GM20431 (cell line): ENCODE results near the gene STRIP1.
"Not testable (repeated sequence)": the region's sequence is repeated elsewhere in the genome, so short reads cannot be mapped to it uniquely, and the experiment has no call there.

Source experiments
- in situ Hi-C: fragments of 300-500 bp; cut with MseI, MboI; formaldehyde crosslinking; loops from one replicate; pipeline ENCODE4 v1.15.0; 2020; ENCODE audit warnings: low sequenced_read_pairs; ENCODE audit not compliant: unreplicated experiment

STRIP1 gene

DNA sequence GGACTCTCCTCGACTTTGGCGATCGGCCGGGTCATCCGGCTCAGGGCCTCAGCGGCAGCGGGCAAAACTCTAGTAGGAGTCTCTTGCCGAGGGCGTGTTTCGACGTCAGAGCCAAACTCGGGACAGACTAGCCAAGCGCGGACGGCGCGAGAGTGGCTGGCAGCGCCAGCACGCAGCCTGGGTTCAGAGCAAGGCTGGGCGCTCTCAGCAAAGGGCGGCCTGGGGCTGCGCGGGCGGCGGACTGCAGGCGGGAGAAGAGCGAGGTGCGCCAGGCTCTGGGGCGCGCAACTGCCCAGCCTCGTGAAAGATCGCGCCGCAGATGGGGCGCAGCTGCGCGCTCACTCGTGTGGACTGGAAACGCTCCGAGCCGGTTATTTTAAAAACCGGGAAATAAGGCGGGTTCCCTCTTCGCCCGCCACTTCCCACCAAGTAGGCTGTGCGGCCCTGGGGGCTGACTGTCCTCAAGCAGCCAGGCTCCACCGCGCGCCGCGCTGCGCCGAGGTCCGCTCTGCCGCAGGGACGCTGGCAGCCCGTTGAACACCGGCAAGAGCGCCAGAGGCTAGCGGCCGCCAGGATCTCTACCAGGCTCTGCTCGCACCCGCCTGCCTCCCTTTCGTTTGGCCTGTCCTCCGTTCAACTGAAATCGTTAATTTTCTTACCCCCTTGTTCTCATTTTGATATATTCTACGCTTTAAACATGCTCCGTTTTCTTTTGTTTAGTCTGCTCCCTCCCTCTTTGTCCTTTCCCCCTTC, 33.6 kb downstream of the STRIP1 start:
- in situ Hi-C loops: no loop called here

DNA sequence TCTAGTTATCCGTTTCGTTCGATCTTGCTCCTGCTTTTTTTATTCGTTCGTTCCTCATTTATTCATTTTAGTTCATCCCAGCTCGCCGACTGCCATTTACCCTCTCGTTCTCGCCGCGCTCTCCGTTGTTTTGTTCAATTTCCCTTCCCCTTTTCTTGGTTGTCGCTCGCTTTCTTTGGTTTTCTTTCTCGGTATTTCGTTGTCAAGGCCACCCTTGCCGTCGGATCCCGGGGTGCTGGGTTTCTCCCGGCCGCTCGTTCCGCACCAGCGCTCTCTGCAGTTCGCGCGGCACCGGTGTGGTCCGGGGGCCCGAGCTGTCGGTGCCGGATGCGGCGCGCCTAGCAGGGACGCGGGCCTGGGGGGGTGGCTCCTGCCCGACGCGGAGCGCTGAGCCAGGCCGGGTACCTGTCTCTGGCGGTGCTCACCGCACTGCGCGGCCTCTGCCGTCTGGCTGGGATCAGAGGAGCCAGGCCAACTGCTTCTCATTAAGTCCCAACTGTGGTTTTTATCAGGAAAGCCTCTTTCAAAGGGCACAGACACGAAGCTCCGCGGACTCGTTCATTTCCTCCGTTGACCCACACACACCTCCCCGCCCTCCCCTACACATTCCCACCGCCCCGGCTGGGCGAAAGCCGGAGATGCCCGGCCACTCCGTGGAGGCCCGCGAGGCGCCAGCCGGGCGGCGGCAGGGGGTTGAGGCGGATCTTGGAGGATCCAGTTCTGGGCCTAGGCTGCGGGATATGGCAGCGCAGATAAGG, 34.4 kb downstream of the STRIP1 start:
- in situ Hi-C loops: no loop called here

DNA sequence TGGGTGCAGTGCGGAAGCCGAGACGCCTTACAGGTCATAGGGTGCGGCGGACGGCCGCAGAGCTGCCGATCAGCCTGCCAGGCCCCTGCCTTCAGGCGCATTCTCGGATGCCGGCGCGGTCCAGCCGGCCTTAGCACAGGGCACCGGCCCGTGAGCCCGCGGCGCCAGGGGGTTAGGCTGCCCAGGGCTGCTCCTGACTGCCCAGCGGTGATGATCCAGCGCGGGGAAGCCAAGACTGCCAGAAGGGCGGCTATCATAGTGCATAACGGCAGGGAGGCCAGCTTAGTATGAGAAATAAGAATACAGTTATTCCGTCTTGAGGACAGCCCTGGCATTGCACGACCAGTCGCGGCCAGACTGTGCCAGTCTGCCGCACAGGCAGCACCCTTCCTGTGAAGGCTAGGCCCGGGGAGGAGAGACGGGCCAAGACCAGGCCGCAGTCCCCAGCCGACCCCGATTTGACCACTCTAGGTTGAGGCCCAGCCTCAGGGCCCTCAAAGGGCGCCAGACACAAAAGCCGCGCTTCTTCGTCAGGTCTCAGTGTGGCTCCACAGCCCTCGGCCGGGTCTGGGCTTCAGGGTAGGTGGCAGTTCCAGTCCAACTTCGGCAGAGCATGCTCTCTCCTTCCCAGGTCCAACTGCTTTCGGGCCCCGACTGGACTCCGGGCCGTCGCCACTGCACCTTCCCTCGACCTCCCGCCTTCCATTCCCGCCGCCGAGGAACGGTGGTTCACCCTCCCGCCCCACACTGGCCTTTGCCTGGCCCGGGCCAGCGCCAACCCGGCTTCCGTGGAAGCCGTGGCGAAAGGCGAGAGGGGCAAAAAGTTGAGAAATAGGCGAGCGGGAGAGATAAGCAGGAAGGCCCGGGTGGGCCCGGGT, 35.2 kb downstream of the STRIP1 start:
- in situ Hi-C loops: no loop called here

DNA sequence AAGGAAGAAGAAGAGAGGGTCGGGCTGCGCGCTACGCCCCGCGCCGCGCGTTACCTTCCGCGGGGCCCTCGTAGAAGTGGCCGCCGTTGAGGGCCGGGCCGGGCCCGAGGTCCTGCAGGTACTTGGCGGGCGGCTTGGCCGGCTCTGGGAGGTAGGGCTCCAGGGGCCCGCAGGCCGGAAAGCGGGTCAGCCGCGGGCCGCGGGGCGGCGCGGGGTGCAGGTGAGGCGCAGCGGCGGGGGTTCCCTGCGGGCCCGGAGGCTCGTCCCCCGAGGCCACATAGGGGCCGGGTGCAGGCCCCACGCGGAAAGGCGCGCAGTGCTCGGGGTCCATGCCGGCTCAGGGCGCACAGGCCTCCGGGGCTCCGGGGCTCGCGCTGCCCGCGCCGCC, 35.9 kb downstream of the STRIP1 start:
- in situ Hi-C loops: no loop called here

DNA sequence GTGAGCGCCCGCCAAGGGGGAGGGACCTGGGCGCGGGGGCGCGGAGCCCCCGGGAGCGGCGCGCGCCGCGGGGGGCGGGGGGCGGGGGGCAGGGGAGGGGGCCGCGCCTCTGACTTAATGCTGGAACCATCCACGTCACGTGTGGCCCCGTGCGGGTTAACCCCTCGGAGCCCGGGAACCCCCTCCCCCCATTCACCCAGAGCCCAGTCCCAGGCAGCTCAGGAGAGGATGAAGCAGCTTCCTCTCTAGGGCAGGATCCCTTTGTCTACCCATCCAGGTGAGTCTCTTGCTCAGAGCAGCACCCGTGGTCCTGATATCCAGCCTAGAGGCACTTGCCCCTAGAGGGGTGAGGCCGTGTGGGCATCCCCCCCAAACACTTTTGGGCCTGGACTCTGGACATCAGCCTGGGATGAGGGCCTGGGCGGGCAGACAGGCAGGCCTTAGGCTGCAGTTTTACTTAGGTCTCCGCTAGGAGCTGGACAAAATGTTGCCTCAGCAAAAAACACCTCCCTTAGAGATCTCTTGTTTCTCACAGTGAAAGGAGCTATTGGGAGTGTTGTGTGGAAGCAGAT, 36.3 kb downstream of the STRIP1 start, which contains the start of gene ALX3:
Gene ALX3 (minus strand): TSS at position 2 of the 572 bp plus-strand sequence. CDS start 60 bp downstream, outside the sequence.
- in situ Hi-C loops: no loop called here

DNA sequence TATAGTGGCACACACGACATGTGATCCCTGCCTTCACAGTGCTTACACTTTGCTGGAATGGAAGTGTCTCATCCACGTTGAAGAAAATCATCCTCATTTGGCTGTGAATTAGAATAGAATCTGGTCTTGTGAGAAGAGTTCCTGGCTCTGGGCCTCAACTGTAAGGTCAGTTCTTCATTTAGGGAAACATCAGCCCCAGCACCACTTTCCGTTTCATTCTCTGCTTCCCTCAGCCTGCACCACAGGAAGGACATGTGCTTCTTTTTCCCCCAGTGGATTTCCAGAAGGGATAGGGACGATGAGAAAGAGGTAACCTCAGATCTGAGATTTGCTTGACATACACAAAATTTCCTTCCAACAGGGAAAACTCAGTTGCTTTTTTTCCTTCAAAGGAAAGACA, 39.7 kb downstream of the STRIP1 start:
- in situ Hi-C loops: no loop called here

DNA sequence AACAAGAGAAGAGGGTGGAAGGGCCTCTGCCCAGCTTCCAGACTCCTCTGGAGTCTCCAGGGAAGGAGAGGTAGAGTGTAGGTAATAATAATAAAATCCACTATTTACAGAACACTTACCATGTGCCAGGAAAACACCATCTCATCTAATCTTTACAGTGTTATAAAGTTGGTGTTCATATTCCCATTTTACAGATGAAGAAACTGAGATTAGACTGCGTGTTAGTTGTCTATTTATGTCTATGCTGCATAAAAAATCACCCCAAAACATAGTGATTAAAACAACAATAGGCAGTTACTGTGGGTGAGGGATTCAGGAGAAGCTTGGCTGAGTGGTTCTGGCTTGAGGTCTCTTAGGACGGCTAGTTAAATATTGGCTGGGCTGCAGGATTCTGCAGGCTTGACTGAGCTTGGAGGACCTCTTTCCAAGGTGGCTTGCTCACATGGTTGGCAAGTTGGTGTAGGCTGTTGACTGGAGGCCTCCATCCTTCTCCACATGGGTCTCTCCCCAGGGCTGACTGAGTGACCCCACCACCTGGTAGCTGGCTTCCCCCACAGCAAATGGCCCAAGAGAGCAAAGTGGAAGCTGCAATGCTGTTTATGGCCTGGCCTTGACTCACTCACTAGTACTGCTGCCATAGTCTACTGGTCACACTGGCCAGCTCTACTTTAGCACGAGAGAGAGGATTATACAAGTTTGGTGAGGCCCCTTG, 42.5 kb downstream of the STRIP1 start:
- in situ Hi-C loops: no loop called here

DNA sequence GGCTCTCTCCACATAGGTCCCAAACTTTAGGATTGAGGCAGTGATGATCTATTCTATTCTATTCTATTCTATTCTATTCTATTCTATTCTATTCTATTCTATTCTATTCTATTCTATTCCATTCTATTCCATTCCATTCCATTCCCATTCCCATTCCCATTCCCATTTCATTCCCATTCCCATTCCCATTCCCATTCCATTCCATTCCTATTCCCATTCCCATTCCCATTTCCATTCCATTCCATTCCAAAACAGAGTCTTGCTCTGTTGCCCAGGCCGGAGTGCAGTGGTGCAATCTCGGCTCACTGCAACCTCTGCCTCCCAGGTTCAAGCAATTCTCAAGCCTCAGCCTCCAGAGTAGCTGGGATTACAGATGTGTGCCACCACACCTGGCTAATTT, 45.6 kb downstream of the STRIP1 start:
- in situ Hi-C loops: not testable (repeated sequence)

DNA sequence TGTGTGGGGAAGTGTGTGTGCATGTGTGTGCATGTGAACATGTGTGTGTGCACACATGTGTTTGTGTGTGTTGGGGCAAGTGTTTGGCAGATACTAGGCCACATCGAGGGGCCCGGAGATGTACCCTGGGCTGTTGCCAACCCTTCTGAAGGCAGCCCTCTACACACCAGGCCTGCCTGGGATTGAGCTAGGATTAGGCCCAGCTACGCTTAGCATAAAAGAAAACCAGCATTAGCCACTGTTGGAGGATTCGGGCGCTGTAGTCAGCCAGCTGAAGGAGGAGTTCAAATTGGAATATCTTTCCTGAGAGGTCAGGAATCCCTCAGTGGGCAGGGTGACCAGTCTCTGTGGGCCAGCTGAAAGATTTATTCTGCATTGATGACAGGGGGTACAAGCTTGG, 46.6 kb downstream of the STRIP1 start:
- in situ Hi-C loops: no loop called here

DNA sequence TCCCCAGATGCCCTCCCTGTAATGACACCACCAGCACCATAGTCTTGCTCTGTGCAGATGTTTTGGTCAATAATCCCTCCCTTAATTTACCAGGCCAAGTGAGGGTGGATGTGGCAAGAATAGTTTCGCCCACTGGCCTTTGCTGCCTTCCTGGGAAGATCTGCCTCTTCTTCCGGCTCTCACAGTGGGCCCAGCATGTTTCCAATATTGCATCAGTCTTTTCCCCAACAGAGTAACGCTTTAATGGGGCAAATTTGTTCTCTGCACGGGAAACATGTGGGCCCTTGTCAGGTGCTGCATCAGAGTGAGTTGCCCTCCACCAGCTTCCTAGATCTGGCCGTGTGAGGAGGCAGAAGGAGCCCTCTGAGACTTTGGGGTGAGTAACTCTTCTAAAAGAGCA, 48.1 kb downstream of the STRIP1 start:
- in situ Hi-C loops: no loop called here

DNA sequence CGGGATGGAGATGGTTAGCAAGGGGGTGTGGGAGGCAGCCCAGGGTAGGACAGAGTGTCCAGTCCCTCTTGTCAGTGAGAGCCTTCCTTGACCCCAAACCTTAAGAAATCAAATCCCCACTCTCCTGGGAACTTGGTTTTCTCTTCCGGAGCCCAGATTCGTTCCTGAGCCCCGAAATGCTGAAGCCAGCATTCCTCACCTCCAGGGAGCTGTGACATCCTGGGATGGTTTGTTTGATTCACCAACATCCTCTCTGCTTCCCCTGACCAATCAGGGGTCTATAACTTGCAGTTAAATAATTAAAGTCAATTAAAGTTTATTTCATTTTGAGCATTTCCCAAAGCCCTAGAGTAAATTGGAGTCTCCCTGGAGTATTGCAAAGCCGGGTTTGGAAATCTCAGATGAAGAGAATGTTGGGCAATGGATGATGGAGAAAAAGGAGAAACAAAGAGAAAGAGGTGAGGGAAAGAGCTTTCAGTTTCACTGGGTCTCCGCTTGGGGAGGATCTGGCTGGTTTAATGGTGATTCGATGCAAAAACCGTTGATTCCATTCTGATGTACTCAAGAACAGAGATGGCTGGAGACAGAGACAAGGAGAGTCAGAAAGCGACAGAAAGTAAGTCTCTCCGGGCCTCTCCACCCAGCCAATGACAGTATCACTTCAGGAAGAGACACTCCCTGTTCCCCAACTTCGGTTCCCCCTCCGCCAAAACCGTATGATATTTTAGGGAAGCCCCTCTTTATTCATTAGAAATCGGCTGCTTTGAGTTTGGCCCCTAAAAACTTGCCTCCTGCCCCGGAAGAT, 48.8 kb downstream of the STRIP1 start:
- in situ Hi-C loops: no loop called here

DNA sequence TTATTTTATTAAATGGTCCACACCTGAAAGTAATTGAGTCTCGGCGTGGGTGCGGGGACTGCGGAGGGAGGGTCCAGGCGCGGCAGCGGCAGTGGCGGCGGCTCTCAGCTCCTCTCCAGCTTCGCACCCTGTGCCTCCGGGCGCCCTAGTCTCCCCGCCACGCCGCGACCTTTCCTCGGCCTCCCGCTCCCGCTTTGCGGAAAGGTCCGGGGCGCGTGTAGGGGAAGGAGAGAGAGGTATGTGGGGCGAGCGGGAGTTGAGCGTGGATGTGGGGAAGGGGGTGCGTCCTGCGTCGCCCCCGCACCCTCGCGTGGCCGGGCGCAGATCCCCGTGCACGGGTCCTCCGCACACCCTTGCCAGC, 49.4 kb downstream of the STRIP1 start:
- in situ Hi-C loops: no loop called here

DNA sequence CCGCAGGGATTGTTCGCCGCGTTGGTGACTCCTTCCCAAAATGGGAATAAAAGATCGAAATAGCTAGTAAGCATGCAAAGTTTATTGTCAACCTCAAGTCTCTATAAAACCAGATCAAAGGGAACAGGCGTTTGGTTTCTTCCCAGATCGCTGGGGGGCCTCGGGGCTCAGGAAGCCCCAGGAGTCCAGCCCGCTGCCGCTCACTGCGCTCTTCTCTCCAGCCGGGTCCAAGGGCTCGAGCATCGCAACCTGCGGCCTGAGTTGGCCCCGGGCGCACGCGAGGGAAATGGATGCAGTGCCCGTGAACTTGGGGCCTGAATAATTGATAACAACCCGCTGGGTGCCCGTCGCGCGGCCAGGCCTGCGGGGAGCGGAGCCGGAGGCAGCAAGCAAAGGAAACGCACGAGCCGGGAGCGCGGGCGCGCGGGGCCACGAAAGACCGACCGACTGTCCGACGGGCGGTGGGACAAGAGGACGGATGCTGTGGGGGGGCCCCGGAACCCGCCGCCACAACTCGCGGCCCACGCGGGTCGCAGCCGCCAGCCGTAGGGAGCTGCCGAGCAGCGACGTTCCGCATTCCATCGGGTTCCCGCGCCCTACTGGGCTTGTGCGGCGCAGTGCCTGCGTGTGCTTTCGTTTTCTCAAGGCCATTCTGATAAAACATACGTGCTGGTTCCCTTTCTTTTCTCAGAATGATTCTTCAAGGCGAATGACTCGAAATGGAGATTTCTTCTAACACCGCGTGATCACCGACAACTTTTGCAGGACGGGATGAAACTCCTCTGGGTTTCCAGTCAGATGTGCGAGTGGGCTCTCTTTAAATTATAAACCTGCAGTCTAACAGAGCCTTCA, 50.0 kb downstream of the STRIP1 start:
- in situ Hi-C loops: no loop called here

DNA sequence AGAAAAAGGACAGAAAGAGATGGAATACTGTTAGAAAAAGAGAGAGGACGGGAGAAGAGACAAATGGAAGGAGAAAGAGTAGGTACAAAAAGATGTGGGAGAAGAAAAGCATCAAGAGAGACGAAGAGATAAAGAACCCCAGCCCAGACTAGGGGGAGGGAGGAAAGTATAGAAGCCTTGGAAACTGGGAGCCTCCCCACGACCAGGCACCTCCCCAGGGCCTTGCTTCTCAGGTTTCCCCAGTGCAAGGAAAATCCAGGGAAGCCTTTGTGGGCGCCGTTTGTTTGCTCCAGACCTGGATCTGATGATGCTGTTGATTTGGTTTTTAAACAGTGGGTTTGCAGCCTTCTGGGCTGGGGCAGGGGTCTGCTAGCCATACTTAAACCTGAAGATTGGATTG, 51.2 kb downstream of the STRIP1 start:
- in situ Hi-C loops: no loop called here

DNA sequence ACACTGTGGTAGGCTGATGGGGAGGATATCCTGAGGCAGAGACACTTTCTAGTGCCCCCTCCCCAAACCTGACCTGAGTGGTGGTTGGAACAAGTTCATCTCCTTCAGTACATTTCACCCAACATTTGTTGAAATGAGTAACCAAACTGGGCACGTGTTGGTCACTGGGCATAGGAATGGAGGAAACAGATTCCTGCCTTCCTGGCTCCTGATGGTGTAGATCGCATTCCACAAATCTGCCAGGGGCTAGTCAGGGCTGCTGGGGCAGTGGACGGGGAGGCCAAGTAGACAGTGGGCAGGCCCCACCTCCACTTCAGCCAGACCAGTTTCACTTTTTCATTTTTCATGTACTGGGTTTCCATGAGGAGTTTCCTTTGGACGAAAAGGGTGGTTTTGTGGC, 52.5 kb downstream of the STRIP1 start:
- in situ Hi-C loops: no loop called here

DNA sequence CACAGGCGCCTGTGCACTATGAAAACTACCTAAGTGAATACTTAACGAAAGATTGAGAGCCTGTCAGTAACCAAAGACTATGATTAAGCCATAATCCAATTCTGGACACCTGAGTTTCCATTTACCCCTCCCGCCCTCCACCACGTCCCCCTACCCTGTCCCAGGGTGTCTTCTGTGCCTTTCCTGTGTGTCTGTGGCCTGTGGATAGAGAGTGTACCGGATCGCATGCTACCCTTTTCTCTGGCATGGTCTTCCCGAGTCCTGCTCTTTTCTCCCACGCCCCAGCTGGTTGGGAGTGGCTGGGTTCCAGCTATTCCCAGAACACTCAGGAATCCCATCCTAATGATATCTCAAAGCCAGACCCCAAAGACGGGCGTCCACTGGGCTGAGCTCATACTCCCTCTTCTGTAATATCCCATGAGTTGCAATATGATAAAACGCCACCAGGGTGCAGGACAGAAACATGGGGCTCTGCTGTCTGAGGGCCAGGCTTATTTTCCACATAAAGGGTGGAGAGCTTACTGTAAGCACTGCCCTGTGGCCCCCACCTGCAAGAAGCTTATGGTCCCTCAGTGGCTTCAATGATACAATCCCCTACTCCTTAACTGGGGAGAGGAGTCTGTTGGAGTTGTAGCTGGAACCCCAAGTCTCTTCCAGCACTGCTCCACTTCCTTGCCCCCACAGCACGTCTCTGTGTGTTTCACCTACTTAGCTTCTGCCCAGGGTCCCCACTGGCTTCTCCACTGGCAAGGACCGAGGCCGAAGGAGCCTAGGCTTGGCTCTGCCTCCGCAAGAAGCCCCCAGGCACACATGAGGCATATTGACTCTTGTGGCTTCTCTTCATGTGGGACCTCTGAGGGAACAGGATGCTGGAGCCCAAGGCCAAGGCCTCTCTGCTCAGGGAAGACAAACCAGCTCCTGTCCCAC, 53.7 kb downstream of the STRIP1 start:
- in situ Hi-C loops: no loop called here

DNA sequence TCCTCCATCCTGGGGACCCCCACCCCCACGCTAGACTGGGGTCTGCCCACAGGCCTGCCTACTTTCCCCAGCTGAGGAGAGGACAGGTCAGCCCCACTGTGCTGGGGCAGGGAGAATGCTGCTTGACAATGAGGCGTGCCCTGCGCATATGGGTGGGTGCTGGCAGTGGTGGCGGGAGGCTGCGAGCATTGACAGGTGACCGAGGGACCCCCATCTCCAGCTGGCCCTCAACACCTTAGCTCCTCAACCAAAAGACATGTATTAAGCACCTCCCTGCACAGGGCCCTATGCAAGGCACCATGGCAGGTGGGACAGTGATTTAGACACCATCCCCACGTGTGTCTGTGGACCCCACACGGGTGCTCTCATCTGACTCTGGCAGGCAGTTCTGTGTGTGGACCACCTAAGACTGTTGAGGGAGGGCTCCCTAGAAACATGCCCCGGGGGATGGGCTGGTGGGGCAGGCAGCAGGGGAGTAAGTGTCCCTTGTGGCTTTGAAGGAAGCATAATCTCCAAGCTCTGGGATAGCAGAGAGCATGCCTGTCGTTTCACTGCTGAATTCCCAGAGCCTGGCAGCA, 54.4 kb downstream of the STRIP1 start:
- in situ Hi-C loops: no loop called here
